ENCODE results near the gene MAN1C1.
"Not testable (repeated sequence)": the region's sequence is repeated elsewhere in the genome, so short reads cannot be mapped to it uniquely, and the experiment has no call there.

MAN1C1 gene

DNA sequence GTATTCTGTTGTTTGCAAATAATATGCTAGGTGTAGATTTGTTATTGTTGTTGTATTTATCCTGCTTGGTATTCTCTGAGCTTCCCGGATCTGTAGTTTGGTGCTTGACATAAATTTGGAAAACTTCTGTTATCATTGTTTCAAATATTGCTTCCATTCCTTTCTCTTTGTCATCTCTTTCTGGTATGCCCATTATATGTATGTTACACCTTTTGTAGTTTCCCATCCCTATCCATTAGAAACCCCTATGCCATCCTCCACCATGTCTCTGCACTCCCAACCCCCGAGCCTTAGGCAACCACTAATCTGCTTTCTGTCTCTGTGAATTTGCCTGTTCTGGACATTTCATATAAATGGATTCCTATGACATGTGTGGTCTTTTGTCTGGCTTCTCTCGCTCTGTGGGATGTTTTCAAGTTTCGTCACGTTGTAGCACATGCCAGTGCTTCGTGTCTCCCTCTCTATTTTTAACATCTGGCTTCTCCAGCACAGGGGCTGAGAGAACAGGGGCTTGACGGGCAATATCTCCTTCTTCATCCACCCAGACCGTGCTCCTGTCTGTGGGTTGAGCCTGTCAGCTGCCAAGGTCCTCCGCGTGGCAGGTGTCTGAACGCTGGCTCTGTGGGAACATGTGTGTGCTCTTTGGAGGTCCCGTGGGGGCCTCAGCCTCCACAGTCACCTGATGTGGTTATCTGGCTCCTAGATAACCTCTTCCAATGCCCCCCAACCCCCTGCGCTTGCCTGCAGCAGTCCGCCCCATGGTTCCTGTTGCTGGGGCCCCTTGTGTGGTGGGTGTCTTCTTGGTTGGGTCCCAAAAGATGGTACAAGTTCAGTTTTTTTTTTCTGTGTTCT, 32.8 kb upstream of the MAN1C1 start:
- DNase-seq, result no peak

DNA sequence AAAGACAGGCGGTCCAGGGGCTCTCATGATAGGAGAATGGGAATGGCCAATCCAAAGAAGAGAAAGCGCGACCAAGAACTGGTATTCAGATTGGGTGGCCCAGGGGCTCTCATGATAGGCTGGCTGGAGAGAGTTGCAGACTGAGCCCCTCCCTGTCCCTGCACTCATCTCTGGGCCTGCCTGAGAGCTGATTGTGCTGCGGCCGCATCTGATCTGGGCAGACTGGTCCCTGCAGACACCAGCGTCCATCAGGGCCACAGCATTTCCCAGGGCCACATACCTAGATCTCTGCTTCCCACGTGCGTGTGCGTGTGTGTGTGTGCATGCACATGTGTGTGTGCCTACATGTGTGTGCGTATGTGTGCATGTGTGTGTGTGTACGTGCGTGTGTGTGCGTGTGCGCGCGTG, 30.4 kb upstream of the MAN1C1 start:
- DNase-seq, result no peak

DNA sequence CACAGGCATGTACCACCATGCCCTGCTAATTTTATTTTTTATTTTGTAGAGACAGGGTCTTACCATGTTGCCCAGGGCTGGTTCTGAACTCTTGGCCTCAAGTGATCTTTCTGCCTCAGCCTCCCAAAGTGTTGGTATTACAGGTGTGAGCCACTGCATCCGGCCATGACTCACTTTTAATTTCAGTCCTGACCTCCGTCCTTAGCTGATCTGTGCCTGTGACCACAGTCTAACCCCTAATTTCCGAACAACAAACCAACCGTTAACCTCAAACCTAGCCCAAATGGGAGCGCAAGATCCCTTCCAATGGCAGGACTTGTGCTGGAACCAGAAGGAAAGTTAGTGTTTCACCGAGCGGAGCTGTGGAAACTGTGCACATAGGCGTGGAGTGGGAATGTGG, 29.3 kb upstream of the MAN1C1 start:
- DNase-seq, result no peak

DNA sequence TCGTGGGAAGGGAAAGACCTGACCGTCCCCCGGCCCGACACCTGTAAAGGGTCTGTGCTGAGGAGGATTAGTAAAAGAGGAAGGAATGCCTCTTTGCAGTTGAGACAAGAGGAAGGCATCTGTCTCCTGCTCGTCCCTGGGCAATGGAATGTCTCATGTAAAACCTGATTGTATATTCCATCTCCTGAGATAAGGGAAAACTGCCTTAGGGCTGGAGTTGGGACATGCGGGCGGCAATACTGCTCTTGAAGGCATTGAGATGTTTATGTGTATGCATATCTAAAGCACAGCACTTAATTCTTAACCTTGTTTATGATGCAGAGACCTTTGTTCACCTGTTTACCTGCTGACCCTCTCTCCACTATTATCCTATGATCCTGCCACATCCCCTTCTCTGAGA, 28.4 kb upstream of the MAN1C1 start:
- DNase-seq, result not testable (repeated sequence)

- DNase-seq, result not testable (repeated sequence)
These were observed 27.8 kb upstream of the MAN1C1 start for GRCh38 chr1:25588786-25589185.

DNA sequence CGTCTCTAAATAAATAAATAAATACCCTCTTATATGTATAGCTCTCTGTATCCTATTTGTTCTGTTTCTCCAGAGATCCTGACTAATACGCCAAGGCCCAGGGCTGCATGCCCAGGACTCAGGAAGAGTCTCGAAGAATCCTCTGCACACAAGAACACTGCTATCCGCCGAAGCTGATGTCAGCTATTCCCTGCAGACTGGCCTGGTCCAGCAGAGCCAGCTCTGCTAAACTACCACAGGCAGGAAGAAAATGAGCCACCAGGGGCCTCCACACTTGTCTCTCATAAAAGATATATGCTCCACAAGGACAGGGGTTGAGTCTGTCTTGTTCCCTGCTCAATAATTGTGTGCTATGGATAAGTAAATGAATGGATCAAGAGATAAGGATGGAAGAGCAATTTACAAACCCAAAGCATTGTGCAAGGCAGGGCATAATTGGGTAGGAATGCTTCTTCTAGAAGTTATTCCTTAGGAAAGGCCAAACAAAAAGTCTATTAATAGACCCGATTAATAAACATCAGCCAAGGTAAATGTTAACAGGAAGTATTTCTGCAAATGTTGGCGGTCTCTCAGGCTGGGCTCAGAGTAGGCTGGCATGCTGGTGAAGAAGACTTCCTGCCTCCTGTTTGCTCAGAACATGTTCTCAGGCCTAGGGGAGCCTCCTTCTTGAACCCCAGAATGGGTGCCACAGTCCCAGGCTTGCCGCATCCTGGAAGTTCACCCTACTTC, 26.3 kb upstream of the MAN1C1 start:
- no peak for DNase-seq

DNA sequence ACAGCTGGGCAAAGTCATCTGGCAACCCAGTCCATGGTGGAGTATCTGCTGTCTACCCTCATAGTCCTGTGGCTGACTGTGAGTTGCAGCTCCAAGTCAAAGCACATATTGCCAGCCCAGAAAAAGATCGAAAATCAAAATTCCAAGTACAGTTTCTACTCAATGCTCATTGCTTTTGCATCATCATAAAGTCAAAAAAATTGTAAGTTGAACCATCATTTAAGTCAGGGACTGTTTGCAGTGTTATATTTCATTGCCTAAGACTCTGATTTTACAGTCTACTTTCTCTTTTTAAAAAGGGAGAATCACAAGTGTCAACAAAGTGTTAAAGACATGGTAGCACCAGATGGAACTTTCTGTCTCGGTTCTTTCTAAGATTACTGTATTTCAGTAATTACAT, 22.7 kb upstream of the MAN1C1 start:
- no peak for DNase-seq

DNA sequence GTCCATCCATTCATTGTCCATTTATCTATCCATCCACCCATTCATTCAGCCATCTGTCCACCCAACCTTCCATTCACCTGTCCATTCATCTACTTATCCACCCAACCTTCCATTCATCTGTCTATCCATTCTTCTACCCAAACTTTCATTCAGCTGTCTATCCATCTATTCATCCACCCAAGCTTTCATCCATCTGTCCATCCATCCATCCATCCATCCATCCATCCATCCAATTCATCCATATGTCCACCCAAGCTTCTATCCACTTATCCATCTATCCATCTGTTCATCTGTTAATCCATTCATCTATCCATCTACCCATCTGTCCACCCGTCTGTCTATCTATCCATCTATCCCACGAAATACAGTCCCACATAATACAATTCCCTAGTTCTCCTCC, 21.6 kb upstream of the MAN1C1 start:
- no peak for DNase-seq

- not testable (repeated sequence) for DNase-seq
These were observed 19.9 kb upstream of the MAN1C1 start for GRCh38 chr1:25596641-25597040.

DNA sequence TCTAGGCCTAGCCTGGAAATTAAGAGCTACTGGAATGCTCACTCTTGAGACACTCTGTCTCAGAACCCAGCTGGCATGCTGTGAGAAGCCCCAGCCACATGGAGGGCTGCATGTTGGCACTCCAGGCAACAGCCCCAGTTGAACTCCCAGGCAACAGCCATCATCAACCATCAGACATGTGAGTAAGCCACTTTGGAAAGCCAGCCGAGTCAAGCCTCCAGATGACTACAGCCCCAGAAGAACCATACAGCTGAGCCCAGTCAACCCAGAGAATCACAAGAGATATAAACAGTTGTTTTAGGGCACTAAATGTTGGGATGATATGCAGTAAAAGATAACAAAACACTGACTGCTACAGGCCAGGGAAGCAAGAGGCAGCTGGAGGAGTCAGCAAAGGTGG, 17.7 kb upstream of the MAN1C1 start:
- no peak for DNase-seq

- DNase-seq, result no peak
These were observed 16.5 kb upstream of the MAN1C1 start for GRCh38 chr1:25599969-25600610.

DNA sequence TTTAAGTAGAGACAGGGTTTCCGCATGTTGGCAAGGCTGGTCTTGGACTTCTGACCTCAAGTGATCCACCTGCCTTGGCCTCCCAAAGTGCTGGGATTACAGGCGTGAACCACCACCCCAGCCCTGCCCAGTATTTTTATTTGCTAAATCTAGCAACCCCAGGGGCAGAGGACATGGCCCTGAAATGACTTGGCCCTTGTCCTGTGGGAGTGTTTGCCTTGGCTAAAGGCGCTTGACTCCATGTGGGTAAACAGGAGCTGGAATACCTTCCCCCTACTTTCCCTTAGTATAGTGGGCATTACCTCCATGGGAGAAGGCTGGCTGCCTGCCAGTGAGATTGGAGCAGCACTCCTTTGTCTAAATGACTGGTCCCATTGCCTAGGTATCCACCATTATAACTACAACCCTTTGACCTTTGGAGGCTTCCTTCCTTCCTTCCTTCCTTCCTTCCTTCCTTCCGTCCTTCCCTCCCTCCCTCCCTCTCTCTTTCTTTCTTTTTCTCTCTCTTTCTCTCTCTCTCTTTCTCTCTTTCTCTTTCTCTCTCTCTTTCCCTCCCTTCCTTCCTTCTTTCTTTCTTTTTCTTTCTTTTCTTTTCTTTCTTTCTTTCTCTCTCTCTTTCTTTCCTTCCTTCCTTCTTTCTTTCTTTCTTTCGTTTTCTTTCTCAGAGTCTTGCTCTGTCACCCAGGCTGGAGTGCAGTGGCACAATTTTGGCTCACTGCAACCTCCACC, 15.5 kb upstream of the MAN1C1 start:
- not testable (repeated sequence) for DNase-seq

- DNase-seq, result not testable (repeated sequence)
These were observed 12.6 kb upstream of the MAN1C1 start for GRCh38 chr1:25603779-25604538.

DNA sequence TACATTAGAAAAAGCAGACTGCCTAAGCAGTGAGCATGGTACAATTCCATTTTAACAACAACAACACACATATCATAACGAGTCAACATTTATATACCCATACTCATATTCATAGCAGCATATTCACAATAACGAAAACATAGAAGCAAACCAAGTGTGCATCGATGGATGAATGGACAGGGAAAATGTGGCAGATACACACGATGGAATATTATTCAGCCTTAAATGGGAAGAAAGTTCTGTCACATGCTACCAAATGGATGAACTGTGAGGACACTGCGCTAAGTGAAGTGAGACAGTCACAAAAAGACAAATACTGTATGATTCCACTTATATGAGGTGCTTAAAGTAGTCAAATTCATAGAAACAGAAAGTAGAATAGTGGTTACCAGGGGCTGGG, 9.5 kb upstream of the MAN1C1 start:
- DNase-seq, result no peak

GRCh38 chr1:25608488-25609178, 8.0 kb upstream of the MAN1C1 start:
- peak; percentile 90 for DNase-seq

- DNase-seq, result no peak
These were observed 6.7 kb upstream of the MAN1C1 start for GRCh38 chr1:25609921-25610320.

DNA sequence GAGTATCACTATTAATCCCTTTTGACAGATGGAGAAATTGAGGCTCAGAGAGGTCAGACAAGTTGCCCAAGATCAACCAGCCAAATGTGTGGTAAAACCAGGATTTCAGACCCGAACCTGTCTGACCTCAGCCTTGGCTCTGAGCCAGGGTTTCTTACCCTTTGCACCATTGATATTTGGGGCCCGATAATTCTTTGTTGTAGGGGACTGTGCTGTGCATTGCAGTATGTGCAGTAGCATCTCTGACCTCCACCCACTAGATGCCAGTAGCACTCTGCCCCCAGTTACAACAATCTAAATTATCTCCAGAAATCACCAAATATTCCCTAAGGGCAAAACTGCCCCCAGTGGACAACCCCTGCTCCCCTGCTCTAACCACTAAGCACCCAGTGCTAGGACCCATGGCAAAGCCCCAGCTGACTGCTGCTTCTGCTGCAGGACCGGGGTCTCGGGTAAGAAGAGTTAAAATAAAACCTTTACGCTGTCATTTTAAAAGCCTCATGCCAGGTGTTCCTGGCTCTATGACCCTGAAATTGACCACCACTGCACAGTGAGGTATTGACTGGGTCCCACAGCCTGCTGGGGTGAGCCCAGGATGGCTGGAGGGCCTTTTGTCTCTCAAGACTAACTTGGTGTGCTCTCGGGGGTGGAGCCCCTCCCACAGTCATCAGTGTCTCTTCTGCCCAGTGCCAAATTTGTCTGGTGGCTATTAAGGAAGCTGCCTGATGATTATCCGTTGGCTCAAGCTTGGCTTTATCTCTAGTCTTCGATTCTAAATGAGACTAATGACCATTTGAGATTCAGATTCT, 5.6 kb upstream of the MAN1C1 start:
- DNase-seq, result no peak

DNA sequence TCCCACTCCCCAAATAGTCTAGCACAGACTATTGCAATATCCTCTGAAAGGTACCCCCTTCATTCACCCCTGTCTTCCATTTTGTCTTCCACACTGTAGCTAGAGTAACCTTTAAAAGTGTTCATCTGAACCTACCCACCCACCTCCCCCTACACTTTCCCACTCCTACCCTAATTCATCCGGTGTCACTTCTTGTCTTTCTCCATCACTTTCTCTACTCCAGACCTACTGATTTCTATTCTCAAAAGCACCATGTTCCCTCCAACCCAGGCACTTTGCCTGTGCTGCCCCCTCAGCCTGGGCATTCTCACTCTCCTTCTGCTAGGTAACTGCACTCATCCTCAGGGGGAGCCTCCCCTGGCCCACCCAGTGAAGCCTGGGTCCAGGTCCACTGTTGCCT, 4.7 kb upstream of the MAN1C1 start:
- DNase-seq, result no peak

DNA sequence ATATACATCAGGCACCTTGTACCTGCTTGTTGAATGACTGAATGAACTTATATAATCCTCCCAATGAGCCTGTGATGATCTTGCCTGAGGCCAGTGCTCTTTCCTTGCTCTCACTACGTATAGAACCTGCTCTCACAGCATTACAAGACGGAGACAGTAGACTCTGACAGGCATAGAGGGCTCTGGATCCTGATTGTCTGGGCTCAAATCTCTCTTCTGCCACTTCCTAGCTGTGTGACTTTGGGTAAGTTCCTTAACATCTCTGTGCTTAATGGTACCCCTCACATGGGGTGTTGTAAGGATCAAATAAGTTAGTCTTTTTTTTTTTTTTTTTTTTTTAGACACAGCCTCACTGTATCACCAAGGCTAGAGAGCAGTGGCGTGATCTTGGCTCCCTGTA, 4.2 kb upstream of the MAN1C1 start:
- no peak for DNase-seq

GRCh38 chr1:25613091-25613490, 3.5 kb upstream of the MAN1C1 start:
- no peak for DNase-seq

All from activated CD4-positive, alpha-beta T cell treated with anti-CD3 and anti-CD28 coated beads, Interleukin-2, amount 50 U/mL, for 1 hour (primary cell).